Esophagus squamous epithelium (tissue), 5 donors: Measurements from ENCODE around the gene SLC20A1. TPM values are rescaled to one million over a fixed set of nuclear protein-coding genes. Genes with fewer than 3 reads are reported as not detected.

Experiments used
- DNase-seq: peaks from one replicate; lab custom pipeline; 2025; lab: John Stamatoyannopoulos, UW
- H3K27ac ChIP-seq, 4 donors: fragments of 200-600 bp; sonication (generic); one replicate each; pipeline ENCODE4 v1.5.1; 2016 to 2019; ENCODE audit warnings: mild to moderate bottlenecking in 1 of 4
- H3K27me3 ChIP-seq, 4 donors: fragments of 200-600 bp; sonication (generic); 1 replicate in 3 of 4; 2 replicates in 1 of 4; pipeline versions ENCODE4 v1.5.1 to v1.6.0; 2017 to 2021; ENCODE audit warnings: antibody characterized with exemption in 1 of 4
- H3K36me3 ChIP-seq, 3 donors: fragments of 200-600 bp; sonication (generic); one replicate each; pipeline ENCODE4 v1.5.1; 2016 to 2019
- H3K4me1 ChIP-seq, 3 donors: fragments of 200-600 bp; sonication (generic); one replicate each; pipeline ENCODE4 v1.5.1; 2017 to 2019
- H3K4me3 ChIP-seq, 4 donors: fragments of 200-600 bp; sonication (generic); 1 replicate in 3 of 4; 2 replicates in 1 of 4; pipeline ENCODE4 v1.5.1; 2016 to 2019; ENCODE audit warnings: mild to moderate bottlenecking in 2 of 4, moderate library complexity in 1 of 4
- H3K9me3 ChIP-seq, 3 donors: fragments of 200-600 bp; sonication (generic); one replicate each; pipeline ENCODE4 v1.5.1; 2016 to 2019
- CTCF ChIP-seq, 6 experiments: fragments of 450-650 bp in 4 of 6; fragments of 200-600 bp in 2 of 6; sonication (generic) in 2 of 6; IDR thresholded peaks; one replicate each; pipeline ENCODE4 v1.5.1; 2016 to 2019; ENCODE audit warnings: antibody characterized with exemption in 6 of 6, mild to moderate bottlenecking in 4 of 6, moderate library complexity in 4 of 6
- POLR2A ChIP-seq, 4 donors: fragments of 450-650 bp; IDR thresholded peaks; one replicate each; pipeline ENCODE4 v1.6.1; 2017; ENCODE audit warnings: antibody characterized with exemption in 4 of 4, mild to moderate bottlenecking in 4 of 4, moderate library complexity in 3 of 4
- WGBS, 2 donors: methylation state at CpG; one replicate each; pipeline ENCODE4 v1.1.5; 2018; 5-methylcytosine and 5-hydroxymethylcytosine counted together
- intact Hi-C: fragments of 100-400 bp; cut with DNase I; formaldehyde crosslinking; loops from one replicate; pipeline ENCODE4 v1.15.0; 2022
- total RNA-seq, 4 donors: library from RNA; depleted of rRNA; stranded (reverse); fragments of >200 nt; gene quantifications; one replicate each; pipeline ENCODE4 v1.1.0, GENCODE V29; 2016
- donor health status: DM: yes; HTN: yes; CAD: no.

The SLC20A1 gene
- total RNA-seq, 4 donors from 2014 or later, result 9.4 to 26.9 (median 21.5) TPM

- 21 to 32% methylated on average over 2 of the region's 2 CpGs for WGBS, 2 donors
- no peak overlapping the region for H3K27ac ChIP-seq
- no peak for TF ChIP-seq CTCF (IDR thresholded peaks at IDR 0.05)
- TF ChIP-seq POLR2A (IDR thresholded peaks at IDR 0.05), result no peak
- H3K9me3 ChIP-seq, result no peaks in the 10 kb centered on the region
- no peak for DNase-seq
- intact Hi-C loops, result no loop called here
- H3K36me3 ChIP-seq, result no peaks in the 10 kb centered on the region
- peaks cover 0 to 11% (median 0%) of the 10 kb centered on the region in 4 donors for H3K27me3 ChIP-seq
- H3K4me1 ChIP-seq, result peaks cover 7 to 30% (median 8%) of the 10 kb centered on the region in 3 donors
- no peak overlapping the region for H3K4me3 ChIP-seq
Observed at GRCh38 chr2:112641701-112642100, 4.0 kb upstream of the SLC20A1 start.

GRCh38 chr2:112642561-112642960, 3.2 kb upstream of the SLC20A1 start:
- no peak for DNase-seq
- peaks cover 12 to 38% (median 13%) of the 10 kb centered on the region in 3 donors for H3K4me1 ChIP-seq
- no peak overlapping the region for H3K27ac ChIP-seq
- no peaks in the 10 kb centered on the region for H3K9me3 ChIP-seq
- WGBS, 2 donors, result 87 to 89% methylated on average over 4 to 5 of the region's 5 CpGs
- intact Hi-C loops, result no loop called here
- peaks cover 0 to 11% (median 0%) of the 10 kb centered on the region in 4 donors for H3K27me3 ChIP-seq
- H3K4me3 ChIP-seq, result no peak overlapping the region
- TF ChIP-seq CTCF (IDR thresholded peaks at IDR 0.05) (no peak), POLR2A (IDR thresholded peaks at IDR 0.05) (no peak)
- H3K36me3 ChIP-seq, result peaks cover 0 to 2% (median 0%) of the 10 kb centered on the region in 3 donors

GRCh38 chr2:112642966-112643365, 2.8 kb upstream of the SLC20A1 start:
- no peak overlapping the region for H3K27ac ChIP-seq
- no peak for TF ChIP-seq POLR2A (IDR thresholded peaks at IDR 0.05)
- TF ChIP-seq CTCF (IDR thresholded peaks at IDR 0.05), result no peak
- intact Hi-C loops, result no loop called here
- H3K4me1 ChIP-seq, result peaks cover 12 to 43% (median 13%) of the 10 kb centered on the region in 3 donors
- peaks cover 0 to 6% (median 0%) of the 10 kb centered on the region in 3 donors for H3K36me3 ChIP-seq
- H3K4me3 ChIP-seq, result no peak overlapping the region
- no peak for DNase-seq
- H3K27me3 ChIP-seq, result peaks cover 0 to 11% (median 0%) of the 10 kb centered on the region in 4 donors
- 83 to 88% methylated on average over 4 to 5 of the region's 7 CpGs for WGBS, 2 donors
- H3K9me3 ChIP-seq, result no peaks in the 10 kb centered on the region

DNA sequence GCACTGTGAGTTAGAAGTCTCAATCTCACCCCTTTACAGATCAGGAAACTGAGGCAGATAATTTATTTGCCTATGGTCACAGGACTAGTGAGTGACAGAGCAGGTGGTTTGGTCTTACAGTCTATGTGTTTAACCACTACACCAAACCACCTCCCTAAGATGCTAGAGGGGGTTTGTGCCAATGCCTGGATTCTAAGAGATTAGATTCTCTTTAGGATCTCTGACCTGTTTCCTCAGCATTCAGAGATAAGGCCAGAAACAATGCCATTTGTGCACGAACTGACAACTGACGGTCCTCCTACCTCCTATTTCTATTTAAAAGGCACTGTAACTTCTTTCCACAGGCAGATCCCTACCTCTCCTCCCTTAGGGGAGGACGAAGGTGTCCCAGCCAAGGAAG, 2.3 kb upstream of the SLC20A1 start:
- H3K4me1 ChIP-seq, result peaks cover 12 to 48% (median 13%) of the 10 kb centered on the region in 3 donors
- no peak overlapping the region for H3K4me3 ChIP-seq
- no peak for TF ChIP-seq CTCF (IDR thresholded peaks at IDR 0.05)
- no peak for TF ChIP-seq POLR2A (IDR thresholded peaks at IDR 0.05)
- no peaks in the 10 kb centered on the region for H3K9me3 ChIP-seq
- H3K27me3 ChIP-seq, result peaks cover 0 to 11% (median 0%) of the 10 kb centered on the region in 4 donors
- H3K27ac ChIP-seq, result no peak overlapping the region
- intact Hi-C loops, result no loop called here
- peaks cover 0 to 11% (median 0%) of the 10 kb centered on the region in 3 donors for H3K36me3 ChIP-seq
- no peak for DNase-seq
- 85 to 92% methylated on average over 2 to 3 of the region's 3 CpGs for WGBS, 2 donors

DNA sequence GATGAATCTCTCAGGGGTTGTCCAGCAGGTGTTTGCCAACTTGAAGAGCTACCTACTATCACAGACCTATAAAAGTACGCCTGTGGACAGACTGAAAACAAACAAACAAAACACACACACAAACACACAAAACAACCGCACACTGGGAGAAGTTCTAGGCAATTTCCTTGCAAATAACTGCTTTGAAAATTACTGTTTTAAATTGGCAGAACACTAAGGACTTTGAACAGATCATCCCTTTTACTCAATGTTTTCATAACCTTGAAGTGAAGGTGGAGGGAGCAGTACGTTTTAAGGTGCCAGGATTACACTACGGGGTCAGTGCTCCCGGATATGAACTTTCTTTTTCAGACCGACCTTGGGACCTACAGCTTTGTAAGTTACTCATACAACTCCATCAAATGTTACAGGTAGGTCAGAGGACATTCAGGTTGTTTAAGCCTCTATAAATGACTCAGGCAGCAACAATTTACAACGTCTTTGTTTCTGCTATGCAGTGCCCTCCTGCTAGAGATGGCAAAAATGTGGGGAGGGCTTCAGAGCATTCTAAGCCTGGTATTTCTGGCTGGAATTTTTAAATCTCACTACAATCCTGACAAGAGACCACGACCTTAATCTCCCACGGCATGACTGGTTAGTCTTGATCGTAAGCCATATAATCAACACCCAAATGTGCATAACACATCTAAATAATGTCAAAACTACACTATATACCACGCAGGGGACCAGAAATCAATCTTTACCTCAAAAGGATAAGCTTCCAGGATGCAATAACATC, 1.4 kb upstream of the SLC20A1 start:
- H3K36me3 ChIP-seq, result peaks cover 0 to 20% (median 0%) of the 10 kb centered on the region in 3 donors
- TF ChIP-seq CTCF (IDR thresholded peaks at IDR 0.05) (no peak), POLR2A (IDR thresholded peaks at IDR 0.05) (no peak)
- H3K27me3 ChIP-seq, result peaks cover 0 to 11% (median 0%) of the 10 kb centered on the region in 4 donors
- H3K4me3 ChIP-seq, result peak overlapping the region in 3 of 4 donors; percentile 84 to 92 (median 90)
- intact Hi-C loops, result no loop called here
- H3K9me3 ChIP-seq, result no peaks in the 10 kb centered on the region
- WGBS, 2 donors, result 38 to 39% methylated on average over 10 to 11 of the region's 11 CpGs
- H3K4me1 ChIP-seq, result peaks cover 12 to 56% (median 13%) of the 10 kb centered on the region in 3 donors
- H3K27ac ChIP-seq, result peak overlapping the region; percentile 96 to 99 (median 98)
- no peak for DNase-seq
